Activated T-cell treated with anti-CD3 and anti-CD28 coated beads, Interleukin-2, amount 50 U/mL, for 4 hours (primary cell): ENCODE measurements around the gene RNF222. TPM values are rescaled to one million over a fixed set of nuclear protein-coding genes. Genes with fewer than 3 reads are reported as not detected.

Experiments
- ATAC-seq, 2 donors: fragments of 200-7000 bp; cut with Tn5 transposase; one replicate each; pipeline ENCODE4 v1.10.0; 2021
- DNase-seq: peaks from one replicate; pipeline ENCODE4 v3.0.0-alpha.2; 2020
- H3K27me3 Mint-ChIP-seq: one replicate; pipeline ENCODE4 v1.8.0; 2021; ENCODE audit warnings: low read depth, mixed read lengths
- H3K36me3 Mint-ChIP-seq: one replicate; pipeline ENCODE4 v1.8.0; 2022; ENCODE audit warnings: mixed read lengths; ENCODE audit not compliant: insufficient read depth
- H3K4me1 Mint-ChIP-seq: one replicate; pipeline ENCODE4 v1.8.0; 2021; ENCODE audit warnings: low read depth, mixed read lengths
- H3K4me3 Mint-ChIP-seq: one replicate; pipeline ENCODE4 v1.8.0; 2021; ENCODE audit warnings: mild to moderate bottlenecking, moderate library complexity, mixed read lengths
- H3K9me3 Mint-ChIP-seq: one replicate; pipeline ENCODE4 v1.8.0; 2021; ENCODE audit warnings: mixed read lengths
- total RNA-seq, 3 donors: library from RNA; stranded (reverse); gene quantifications; one replicate each; pipeline ENCODE4 v1.2.1, GENCODE V29; 2021

The RNF222 gene
- total RNA-seq, 3 donors from 2014 or later: 0.11 to 0.13 TPM; not detected in 1

- H3K4me1 Mint-ChIP-seq: no peaks in the 10 kb centered on the region
- H3K36me3 Mint-ChIP-seq: no peaks in the 10 kb centered on the region
- H3K9me3 Mint-ChIP-seq: no peaks in the 10 kb centered on the region
- ATAC-seq (no peak), DNase-seq (no peak)
- H3K4me3 Mint-ChIP-seq: no peak overlapping the region
- peaks cover 46% of the 10 kb centered on the region for H3K27me3 Mint-ChIP-seq
Observed at GRCh38 chr17:8421571-8421970, 23.9 kb upstream of the RNF222 start.

GRCh38 chr17:8420041-8420934, 22.7 kb upstream of the RNF222 start:
- no peaks in the 10 kb centered on the region for H3K9me3 Mint-ChIP-seq
- no peaks in the 10 kb centered on the region for H3K4me1 Mint-ChIP-seq
- DNase-seq (no peak), ATAC-seq (no peak)
- H3K36me3 Mint-ChIP-seq: no peaks in the 10 kb centered on the region
- H3K4me3 Mint-ChIP-seq: no peak overlapping the region
- peaks cover 51% of the 10 kb centered on the region for H3K27me3 Mint-ChIP-seq

GRCh38 chr17:8419305-8419704, 21.7 kb upstream of the RNF222 start:
- H3K4me1 Mint-ChIP-seq: no peaks in the 10 kb centered on the region
- H3K27me3 Mint-ChIP-seq: peaks cover 47% of the 10 kb centered on the region
- no peaks in the 10 kb centered on the region for H3K9me3 Mint-ChIP-seq
- H3K4me3 Mint-ChIP-seq: no peak overlapping the region
- ATAC-seq: no peak
- DNase-seq: no peak
- no peaks in the 10 kb centered on the region for H3K36me3 Mint-ChIP-seq

GRCh38 chr17:8418471-8418870, 20.8 kb upstream of the RNF222 start:
- no peaks in the 10 kb centered on the region for H3K9me3 Mint-ChIP-seq
- no peak overlapping the region for H3K4me3 Mint-ChIP-seq
- no peaks in the 10 kb centered on the region for H3K36me3 Mint-ChIP-seq
- peaks cover 40% of the 10 kb centered on the region for H3K27me3 Mint-ChIP-seq
- ATAC-seq (no peak), DNase-seq (no peak)
- H3K4me1 Mint-ChIP-seq: peaks cover 1% of the 10 kb centered on the region

GRCh38 chr17:8417806-8418205, 20.2 kb upstream of the RNF222 start:
- no peak for ATAC-seq
- Mint-ChIP-seq H3K27me3 (peaks cover 37% of the 10 kb centered on the region), H3K4me3 (no peak overlapping the region), H3K4me1 (peaks cover 7% of the 10 kb centered on the region), H3K9me3 (no peaks in the 10 kb centered on the region), H3K36me3 (no peaks in the 10 kb centered on the region)
- DNase-seq: no peak

- no peaks in the 10 kb centered on the region for H3K9me3 Mint-ChIP-seq
- ATAC-seq (no peak), DNase-seq (no peak)
- H3K27me3 Mint-ChIP-seq: peaks cover 19% of the 10 kb centered on the region
- no peak overlapping the region for H3K4me3 Mint-ChIP-seq
- H3K4me1 Mint-ChIP-seq: peaks cover 14% of the 10 kb centered on the region
- H3K36me3 Mint-ChIP-seq: no peaks in the 10 kb centered on the region
Observed at GRCh38 chr17:8413938-8414337, 16.3 kb upstream of the RNF222 start.

- ATAC-seq: no peak
- Mint-ChIP-seq H3K36me3 (no peaks in the 10 kb centered on the region), H3K9me3 (no peaks in the 10 kb centered on the region), H3K4me3 (no peak overlapping the region), H3K4me1 (peaks cover 14% of the 10 kb centered on the region), H3K27me3 (peaks cover 21% of the 10 kb centered on the region)
- DNase-seq: no peak
Observed at GRCh38 chr17:8413328-8413727, 15.7 kb upstream of the RNF222 start.

GRCh38 chr17:8412089-8412488, 14.5 kb upstream of the RNF222 start:
- H3K36me3 Mint-ChIP-seq: no peaks in the 10 kb centered on the region
- ATAC-seq: no peak
- H3K4me1 Mint-ChIP-seq: peaks cover 14% of the 10 kb centered on the region

GRCh38 chr17:8410883-8411238, 13.2 kb upstream of the RNF222 start:
- Mint-ChIP-seq H3K9me3 (no peaks in the 10 kb centered on the region), H3K36me3 (no peaks in the 10 kb centered on the region), H3K4me3 (no peak overlapping the region), H3K4me1 (peaks cover 14% of the 10 kb centered on the region), H3K27me3 (peaks cover 11% of the 10 kb centered on the region)
- DNase-seq (no peak), ATAC-seq (no peak)

More at GRCh38 chr17:8412089-8412488, 14.5 kb upstream of the RNF222 start:
- no peaks in the 10 kb centered on the region for H3K9me3 Mint-ChIP-seq
- peaks cover 20% of the 10 kb centered on the region for H3K27me3 Mint-ChIP-seq
- H3K4me3 Mint-ChIP-seq: no peak overlapping the region
- DNase-seq: no peak

- peaks cover 14% of the 10 kb centered on the region for H3K4me1 Mint-ChIP-seq
- no peaks in the 10 kb centered on the region for H3K36me3 Mint-ChIP-seq
- H3K9me3 Mint-ChIP-seq: no peaks in the 10 kb centered on the region
- DNase-seq: peak; percentile 76
- H3K4me3 Mint-ChIP-seq: no peak overlapping the region
- H3K27me3 Mint-ChIP-seq: peaks cover 11% of the 10 kb centered on the region
- ATAC-seq: peak; percentile 82 to 83
Observed at GRCh38 chr17:8409966-8410882, 12.6 kb upstream of the RNF222 start.

- Mint-ChIP-seq H3K4me3 (no peak overlapping the region), H3K4me1 (peaks cover 12% of the 10 kb centered on the region), H3K9me3 (no peaks in the 10 kb centered on the region), H3K27me3 (peaks cover 11% of the 10 kb centered on the region), H3K36me3 (no peaks in the 10 kb centered on the region)
- DNase-seq (no peak), ATAC-seq (no peak)
Observed at GRCh38 chr17:8408371-8408770, 10.7 kb upstream of the RNF222 start.

- H3K27me3 Mint-ChIP-seq: peaks cover 30% of the 10 kb centered on the region
- peaks cover 5% of the 10 kb centered on the region for H3K4me1 Mint-ChIP-seq
- no peaks in the 10 kb centered on the region for H3K36me3 Mint-ChIP-seq
- H3K9me3 Mint-ChIP-seq: no peaks in the 10 kb centered on the region
- DNase-seq (no peak), ATAC-seq (no peak)
- H3K4me3 Mint-ChIP-seq: no peak overlapping the region
Observed at GRCh38 chr17:8406174-8406573, 8.5 kb upstream of the RNF222 start.

GRCh38 chr17:8405499-8406016, 7.9 kb upstream of the RNF222 start:
- Mint-ChIP-seq H3K9me3 (no peaks in the 10 kb centered on the region), H3K27me3 (peaks cover 36% of the 10 kb centered on the region), H3K4me3 (no peak overlapping the region), H3K4me1 (peaks cover 5% of the 10 kb centered on the region), H3K36me3 (no peaks in the 10 kb centered on the region)
- no peak for ATAC-seq
- DNase-seq: no peak

GRCh38 chr17:8402921-8403536, 5.4 kb upstream of the RNF222 start:
- Mint-ChIP-seq H3K4me1 (no peaks in the 10 kb centered on the region), H3K9me3 (no peaks in the 10 kb centered on the region), H3K27me3 (peaks cover 44% of the 10 kb centered on the region), H3K36me3 (no peaks in the 10 kb centered on the region), H3K4me3 (no peak overlapping the region)
- no peak for DNase-seq
- ATAC-seq: no peak
